GM19324 (cell line): ENCODE results near the gene SLC17A4.
"Not testable (repeated sequence)": the region's sequence is repeated elsewhere in the genome, so short reads cannot be mapped to it uniquely, and the experiment has no call there.

Source experiments
- ATAC-seq: cut with Tn5 transposase; IDR thresholded peaks from one replicate; pipeline ENCODE4 v1.9.1; 2021; ENCODE audit warnings: mild to moderate bottlenecking, moderate library complexity; ENCODE audit not compliant: unreplicated experiment, low FRiP score

Gene SLC17A4

DNA sequence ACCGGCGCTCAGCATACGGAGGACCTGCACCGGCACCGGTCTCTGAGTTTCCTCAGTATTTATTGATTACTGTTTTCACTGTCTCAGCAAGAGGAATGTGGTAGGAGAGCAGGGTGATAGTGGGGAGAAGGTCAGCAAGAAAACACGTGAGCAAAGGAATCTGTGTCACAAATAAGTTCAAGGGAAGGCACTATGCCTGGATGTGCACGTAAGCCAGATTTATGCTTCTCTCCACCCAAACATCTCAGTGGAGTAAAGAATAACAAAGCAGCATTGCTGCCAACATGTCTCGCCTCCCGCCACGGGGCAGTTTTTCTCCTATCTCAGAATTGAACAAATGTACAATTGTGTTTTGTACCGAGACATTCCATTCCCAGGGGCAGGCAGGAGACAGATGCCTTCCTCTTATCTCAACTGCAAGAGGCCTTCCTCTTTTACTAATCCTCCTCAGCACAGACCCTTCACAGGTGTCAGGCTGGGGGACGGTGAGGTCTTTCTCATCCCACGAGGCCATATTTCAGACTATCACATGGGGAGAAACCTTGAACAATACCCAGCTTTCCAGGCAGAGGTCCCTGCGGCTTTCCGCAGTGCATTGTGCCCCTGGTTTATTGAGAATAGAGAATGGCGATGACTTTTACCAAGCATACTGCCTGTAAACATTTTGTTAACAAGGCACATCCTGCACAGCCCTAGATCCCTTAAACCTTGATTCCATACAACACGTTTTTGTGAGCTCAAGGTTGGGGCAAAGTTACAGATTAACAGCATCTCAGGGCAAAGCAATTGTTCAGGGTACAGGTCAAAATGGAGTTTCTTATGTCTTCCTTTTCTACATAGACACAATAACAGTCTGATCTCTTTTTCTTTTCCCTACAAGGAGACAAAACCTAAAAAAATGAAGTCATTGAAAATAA is 5.7 kb upstream of the SLC17A4 start:
- ATAC-seq: not testable (repeated sequence)

DNA sequence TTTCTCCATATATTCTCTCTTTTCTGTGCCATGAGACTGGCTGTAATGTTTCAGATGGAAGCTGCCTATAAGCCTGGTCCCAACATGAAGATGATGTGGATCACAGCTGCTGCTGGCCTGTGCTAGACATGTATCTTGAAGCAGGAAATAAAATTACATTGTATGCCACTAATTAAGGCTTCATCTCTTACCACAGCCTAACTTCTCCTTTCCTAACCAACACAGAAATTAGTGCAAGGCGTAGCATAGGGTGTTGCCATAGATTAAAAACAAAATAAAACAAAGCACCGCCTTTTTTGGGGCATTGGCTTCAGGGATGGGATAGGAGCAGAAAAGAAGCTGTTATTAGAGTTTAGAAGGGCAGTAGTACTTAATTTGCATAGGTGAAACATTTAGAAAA is 4.7 kb upstream of the SLC17A4 start:
- no peak for ATAC-seq

- no peak for ATAC-seq
Observed at GRCh38 chr6:25750906-25751305, 3.6 kb upstream of the SLC17A4 start.

GRCh38 chr6:25753079-25753478 is 1.5 kb upstream of the SLC17A4 start:
- ATAC-seq: no peak

DNA sequence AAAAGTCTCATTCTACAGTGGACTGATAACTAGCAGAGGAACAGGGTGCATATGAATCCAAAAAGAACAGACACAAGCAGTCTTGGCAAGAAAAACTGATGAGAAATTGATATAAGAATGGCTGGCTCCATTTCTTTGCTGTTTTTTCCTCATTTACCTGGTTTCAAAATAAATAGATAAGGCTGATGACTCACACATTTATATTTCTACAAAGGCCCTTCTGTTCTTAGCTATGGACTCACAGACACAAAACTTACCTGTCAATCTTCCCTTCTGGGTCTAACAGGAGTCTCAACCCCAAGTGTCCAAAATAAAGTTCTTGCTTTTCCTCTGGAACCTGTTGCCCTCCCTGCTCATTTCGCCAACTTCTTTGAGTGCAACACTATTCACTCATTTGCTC is 941 bp downstream of the SLC17A4 start:
- no peak for ATAC-seq

DNA sequence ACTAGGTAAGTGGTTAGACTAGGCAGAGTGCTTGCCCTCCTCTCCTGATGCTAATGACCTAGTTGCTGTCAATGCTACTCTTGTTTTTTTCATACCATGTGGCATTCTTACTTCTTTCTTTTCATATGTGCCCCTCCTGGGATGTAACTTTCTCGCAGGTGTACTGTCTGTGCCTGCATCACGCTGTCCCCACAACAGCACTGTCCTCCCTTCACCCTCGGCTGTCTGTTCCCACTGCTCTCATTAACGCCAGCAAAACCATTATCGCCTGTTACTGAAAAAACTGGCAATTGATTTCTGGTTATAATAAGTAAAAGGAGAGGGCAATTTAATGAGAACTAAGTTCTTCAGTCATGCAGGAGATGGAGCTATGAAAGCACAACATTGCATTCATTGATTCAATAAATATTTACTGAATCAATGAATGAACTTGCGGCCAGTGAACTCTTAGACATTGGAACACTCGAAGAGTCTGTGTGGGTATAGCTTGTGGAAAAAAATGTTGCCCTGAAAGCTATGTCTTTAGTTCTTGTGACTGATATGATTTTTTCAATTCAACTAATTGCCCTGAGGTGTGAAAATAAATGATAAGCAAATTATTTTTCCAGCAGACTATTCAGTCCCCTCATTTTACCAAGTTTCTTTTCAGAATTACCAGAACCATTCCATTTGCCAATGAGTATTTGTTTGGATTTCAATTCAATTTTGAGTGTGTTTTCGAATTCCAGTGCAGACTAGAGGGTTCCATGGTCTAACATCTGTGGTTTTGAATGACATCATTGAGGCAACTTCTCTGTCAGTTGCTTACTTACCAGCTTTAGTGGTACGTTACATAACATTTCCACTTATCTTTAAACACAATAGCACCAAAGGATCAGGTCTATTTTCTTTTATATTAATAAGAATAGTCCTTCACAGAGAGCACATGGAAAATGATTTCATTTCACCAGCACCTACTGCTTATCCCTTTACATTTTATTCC is 2.1 kb downstream of the SLC17A4 start:
- ATAC-seq: no peak

- no peak for ATAC-seq
Observed at GRCh38 chr6:25757936-25758642, 3.5 kb downstream of the SLC17A4 start.

DNA sequence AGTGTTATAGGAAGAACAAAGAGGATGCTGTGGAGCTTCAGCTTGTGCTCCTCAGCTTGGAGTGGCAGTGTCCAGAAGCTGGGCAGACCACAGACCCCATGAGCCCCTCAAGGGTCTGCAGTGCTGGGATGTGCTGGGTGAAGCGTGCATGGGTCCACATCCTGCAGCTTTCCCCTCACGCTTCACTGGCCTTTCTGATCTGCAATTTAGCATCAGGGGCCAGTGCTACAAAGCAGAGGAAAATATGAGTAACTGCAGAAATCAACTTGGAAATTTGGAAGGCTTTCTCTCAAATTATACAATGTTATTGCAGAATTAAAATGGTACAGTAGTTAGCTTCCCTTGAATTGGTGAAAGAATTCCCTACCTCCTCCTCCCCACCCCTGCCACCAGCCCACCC is 10.1 kb downstream of the SLC17A4 start:
- no peak for ATAC-seq

GRCh38 chr6:25768566-25768965 is 14.0 kb downstream of the SLC17A4 start:
- ATAC-seq: no peak

DNA sequence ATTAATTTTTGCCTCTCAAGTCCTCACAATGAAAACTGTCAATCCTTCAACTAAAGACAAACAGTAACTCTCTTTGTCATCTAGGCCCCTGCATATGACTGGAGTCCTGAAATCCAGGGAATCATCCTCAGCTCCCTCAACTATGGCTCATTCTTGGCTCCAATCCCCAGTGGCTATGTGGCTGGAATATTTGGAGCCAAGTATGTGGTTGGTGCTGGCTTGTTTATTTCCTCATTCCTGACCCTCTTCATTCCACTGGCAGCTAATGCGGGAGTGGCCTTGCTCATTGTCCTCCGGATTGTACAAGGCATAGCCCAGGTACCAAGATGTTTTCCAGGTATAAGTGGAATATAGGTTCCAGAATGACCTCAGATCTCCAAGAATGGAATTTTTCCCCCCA is 15.4 kb downstream of the SLC17A4 start:
- no peak for ATAC-seq

- ATAC-seq: no peak
Observed at GRCh38 chr6:25774120-25774715, 19.7 kb downstream of the SLC17A4 start.

GRCh38 chr6:25777031-25777430 is 22.5 kb downstream of the SLC17A4 start:
- ATAC-seq: no peak

GRCh38 chr6:25777856-25778649 is 23.5 kb downstream of the SLC17A4 start:
- no peak for ATAC-seq

DNA sequence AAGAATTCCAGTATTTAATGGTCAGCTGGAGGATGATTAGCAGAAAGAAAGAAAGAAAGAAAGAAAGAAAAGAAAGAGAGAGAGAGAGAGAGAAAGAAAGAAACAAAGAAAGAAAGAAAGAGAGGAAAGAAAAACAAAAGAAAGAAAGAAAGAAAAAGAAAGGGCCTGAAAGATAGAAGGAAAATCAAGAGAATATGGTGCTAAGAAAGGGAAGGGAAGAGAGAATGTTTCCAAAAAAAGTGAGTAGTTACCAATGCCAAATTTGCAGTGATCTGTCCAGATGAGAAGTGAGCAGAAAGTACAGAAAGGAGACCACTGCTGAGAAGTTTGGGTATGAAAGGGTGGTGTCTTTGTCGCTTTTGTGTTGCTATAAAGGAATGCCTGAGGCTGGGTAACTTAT is 26.6 kb downstream of the SLC17A4 start:
- no peak for ATAC-seq

DNA sequence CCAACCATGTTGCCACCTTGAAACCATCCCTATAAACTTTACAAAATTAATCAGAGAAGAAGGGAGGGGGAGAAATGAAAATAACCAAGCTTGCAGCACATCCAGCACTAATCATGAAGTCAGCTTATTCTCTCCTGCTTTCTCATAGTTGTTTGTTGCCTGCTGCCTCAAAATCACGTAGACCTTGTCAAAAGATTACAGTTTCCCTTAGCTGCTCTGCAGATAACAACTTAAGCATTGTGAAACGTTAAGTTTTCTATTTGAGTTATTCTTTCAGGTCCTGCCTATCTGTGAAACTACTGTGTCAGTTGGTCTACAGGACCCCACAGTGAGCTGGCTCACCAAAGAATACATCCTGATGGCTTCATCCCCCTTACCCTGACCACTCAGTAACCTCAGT is 32.9 kb downstream of the SLC17A4 start:
- no peak for ATAC-seq

GRCh38 chr6:25788305-25788922 is 33.9 kb downstream of the SLC17A4 start:
- no peak for ATAC-seq

- no peak for ATAC-seq
Observed at GRCh38 chr6:25789475-25789874, 34.9 kb downstream of the SLC17A4 start.

DNA sequence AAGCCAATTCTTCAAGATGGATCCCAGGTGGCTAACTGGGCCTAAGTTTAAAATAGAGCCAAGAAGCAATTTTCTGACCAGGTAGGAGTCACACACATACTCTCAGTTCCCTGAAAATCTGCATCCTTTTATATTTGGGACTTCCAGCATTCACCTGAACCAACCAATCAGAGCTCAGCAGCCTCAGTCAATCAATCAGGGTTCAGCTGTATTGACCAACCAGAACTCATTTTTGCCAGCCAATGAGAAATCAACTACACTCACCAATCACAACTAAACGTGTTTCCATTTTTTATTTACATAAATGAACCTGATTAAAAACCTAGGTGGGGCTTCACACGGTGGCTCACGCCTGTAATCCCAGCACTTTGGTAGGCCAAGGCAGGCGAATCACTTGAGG is 37.5 kb downstream of the SLC17A4 start:
- ATAC-seq: no peak

DNA sequence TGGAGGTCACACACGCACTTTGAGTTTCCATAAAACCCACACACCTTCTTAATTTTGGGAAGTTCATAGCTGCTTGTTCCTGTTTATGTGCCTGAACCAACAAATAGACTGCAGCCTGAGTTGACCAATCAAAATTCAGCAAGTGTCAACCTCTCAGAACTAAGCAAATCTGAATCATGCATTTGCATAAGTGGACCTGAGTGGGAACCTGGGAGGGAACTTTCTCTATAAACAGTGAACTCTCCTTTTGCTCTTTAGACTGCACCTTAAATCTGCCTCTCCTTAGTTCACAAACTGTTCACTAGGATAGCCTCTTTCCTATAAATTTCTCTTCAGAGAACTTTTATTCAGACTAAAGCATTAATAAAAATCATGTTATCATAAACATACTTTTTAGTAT is 39.4 kb downstream of the SLC17A4 start:
- ATAC-seq: no peak
